ENCODE data around the gene DCDC2B.

DCDC2B gene

GRCh38 chr1:32216566-32216965 is 7.7 kb downstream of the DCDC2B start:
- DNase-seq (ENCODE audit: insufficient read length), result no peak
- TF ChIP-seq POLR2A (IDR thresholded peaks at IDR 0.05; ENCODE audit: low read depth, low read length) (no peak), TAF1 (IDR thresholded peaks at IDR 0.05; ENCODE audit: borderline replicate concordance, low read depth, low read length) (no peak), POLR2AphosphoS5 (IDR thresholded peaks at IDR 0.05; ENCODE audit: low read depth, low read length) (no peak)
- no peak for FAIRE-seq

- no peak for TF ChIP-seq POLR2A (IDR thresholded peaks at IDR 0.05; ENCODE audit: low read depth, low read length)
- no peak for TF ChIP-seq TAF1 (IDR thresholded peaks at IDR 0.05; ENCODE audit: borderline replicate concordance, low read depth, low read length)
- TF ChIP-seq POLR2AphosphoS5 (IDR thresholded peaks at IDR 0.05; ENCODE audit: low read depth, low read length), result no peak
Measured at GRCh38 chr1:32219022-32219421, 10.1 kb downstream of the DCDC2B start.

GRCh38 chr1:32220746-32221580 is 12.1 kb downstream of the DCDC2B start:
- TF ChIP-seq TAF1 (IDR thresholded peaks at IDR 0.05; ENCODE audit: borderline replicate concordance, low read depth, low read length), result no peak
- TF ChIP-seq POLR2A (IDR thresholded peaks at IDR 0.05; ENCODE audit: low read depth, low read length), result no peak
- no peak for TF ChIP-seq POLR2AphosphoS5 (IDR thresholded peaks at IDR 0.05; ENCODE audit: low read depth, low read length)
- FAIRE-seq (no peak), DNase-seq (ENCODE audit: insufficient read length) (no peak)

More at GRCh38 chr1:32219022-32219421, 10.1 kb downstream of the DCDC2B start:
- DNase-seq (ENCODE audit: insufficient read length), result no peak
- no peak for FAIRE-seq

- no peak for TF ChIP-seq POLR2AphosphoS5 (IDR thresholded peaks at IDR 0.05; ENCODE audit: low read depth, low read length)
- TF ChIP-seq POLR2A (IDR thresholded peaks at IDR 0.05; ENCODE audit: low read depth, low read length), result no peak
- TF ChIP-seq TAF1 (IDR thresholded peaks at IDR 0.05; ENCODE audit: borderline replicate concordance, low read depth, low read length), result no peak
- FAIRE-seq, result no peak
Measured at GRCh38 chr1:32221581-32221979, 12.7 kb downstream of the DCDC2B start.

GRCh38 chr1:32221980-32222755 is 13.3 kb downstream of the DCDC2B start, which contains the start of the genes EIF3I and TMEM234:
TSS of gene EIF3I (plus strand) at chr1:32222407. CDS start at chr1:32222442, 35 bp downstream.
TSS of gene TMEM234 (minus strand) at chr1:32222353. CDS start at chr1:32222322, 31 bp downstream.
- FAIRE-seq (peak; percentile 98), DNase-seq (ENCODE audit: insufficient read length) (peak; percentile 94)
- TF ChIP-seq POLR2A (IDR thresholded peaks at IDR 0.05; ENCODE audit: low read depth, low read length) (peak; percentile 89; the same call in 1 of the 2 replicates), POLR2AphosphoS5 (IDR thresholded peaks at IDR 0.05; ENCODE audit: low read depth, low read length) (peak; percentile 87), TAF1 (IDR thresholded peaks at IDR 0.05; ENCODE audit: borderline replicate concordance, low read depth, low read length) (peak; percentile 49; the same call in 1 of the 2 replicates)

More at GRCh38 chr1:32221581-32221979, 12.7 kb downstream of the DCDC2B start:
- DNase-seq (ENCODE audit: insufficient read length), result no peak

- FAIRE-seq, result no peak
- no peak for TF ChIP-seq TAF1 (IDR thresholded peaks at IDR 0.05; ENCODE audit: borderline replicate concordance, low read depth, low read length)
- TF ChIP-seq POLR2A (IDR thresholded peaks at IDR 0.05; ENCODE audit: low read depth, low read length), result no peak
- TF ChIP-seq POLR2AphosphoS5 (IDR thresholded peaks at IDR 0.05; ENCODE audit: low read depth, low read length), result no peak
- DNase-seq (ENCODE audit: insufficient read length), result no peak
Measured at GRCh38 chr1:32223683-32224082, 14.8 kb downstream of the DCDC2B start.

- TF ChIP-seq POLR2AphosphoS5 (IDR thresholded peaks at IDR 0.05; ENCODE audit: low read depth, low read length) (no peak), TAF1 (IDR thresholded peaks at IDR 0.05; ENCODE audit: borderline replicate concordance, low read depth, low read length) (no peak), POLR2A (IDR thresholded peaks at IDR 0.05; ENCODE audit: low read depth, low read length) (no peak)
- FAIRE-seq (no peak), DNase-seq (ENCODE audit: insufficient read length) (no peak)
Measured at GRCh38 chr1:32224285-32224684, 15.4 kb downstream of the DCDC2B start.

GRCh38 chr1:32228771-32229170 is 19.9 kb downstream of the DCDC2B start:
- FAIRE-seq (no peak), DNase-seq (ENCODE audit: insufficient read length) (no peak)
- no peak for TF ChIP-seq TAF1 (IDR thresholded peaks at IDR 0.05; ENCODE audit: borderline replicate concordance, low read depth, low read length)

GRCh38 chr1:32231843-32232432 is 23.0 kb downstream of the DCDC2B start:
- DNase-seq (ENCODE audit: insufficient read length) (no peak), FAIRE-seq (no peak)
- TF ChIP-seq POLR2A (IDR thresholded peaks at IDR 0.05; ENCODE audit: low read depth, low read length) (peak; percentile 46), TAF1 (IDR thresholded peaks at IDR 0.05; ENCODE audit: borderline replicate concordance, low read depth, low read length) (no peak), POLR2AphosphoS5 (IDR thresholded peaks at IDR 0.05; ENCODE audit: low read depth, low read length) (peak; percentile 61; the same call in 1 of the 2 replicates)

GRCh38 chr1:32232558-32233304 is 23.8 kb downstream of the DCDC2B start:
- DNase-seq (ENCODE audit: insufficient read length) (no peak), FAIRE-seq (no peak)
- TF ChIP-seq TAF1 (IDR thresholded peaks at IDR 0.05; ENCODE audit: borderline replicate concordance, low read depth, low read length), result no peak
- no peak for TF ChIP-seq POLR2A (IDR thresholded peaks at IDR 0.05; ENCODE audit: low read depth, low read length)
- no peak for TF ChIP-seq POLR2AphosphoS5 (IDR thresholded peaks at IDR 0.05; ENCODE audit: low read depth, low read length)

All from GM12892 (cell line).